GM23248 (cell line): ENCODE data around the gene RASGEF1C. TPM values are rescaled to one million over a fixed set of nuclear protein-coding genes. Genes with fewer than 3 reads are reported as not detected.

Source experiments
- DNase-seq: peaks from one replicate; pipeline ENCODE4 v3.0.0-alpha.2; 2015
- H2AFZ ChIP-seq: fragments of 200-600 bp; sonication (generic); 2 replicates; pipeline ENCODE4 v1.6.1; 2016; ENCODE audit warnings: antibody characterized with exemption
- H3F3A ChIP-seq: fragments of 200-600 bp; sonication (generic); 2 replicates; pipeline ENCODE4 v1.6.1; 2016; ENCODE audit warnings: mild to moderate bottlenecking, antibody characterized with exemption, mixed run types; ENCODE audit not compliant: insufficient read depth
- H3K27ac ChIP-seq: fragments of 200-600 bp; sonication (generic); 2 replicates; pipeline ENCODE4 v1.5.1; 2016; ENCODE audit warnings: mild to moderate bottlenecking
- H3K27me3 ChIP-seq: fragments of 200-600 bp; sonication (generic); replicated peaks from 2 replicates; pipeline ENCODE4 v1.6.1; 2016; ENCODE audit warnings: mild to moderate bottlenecking; ENCODE audit not compliant: insufficient read depth
- H3K36me3 ChIP-seq: fragments of 200-600 bp; sonication (generic); 2 replicates; pipeline ENCODE4 v1.6.1; 2016; ENCODE audit warnings: low read depth, mild to moderate bottlenecking
- H3K4me1 ChIP-seq: fragments of 200-600 bp; sonication (generic); 2 replicates; pipeline ENCODE4 v1.6.1; 2016; ENCODE audit warnings: mild to moderate bottlenecking; ENCODE audit not compliant: insufficient read depth
- H3K4me2 ChIP-seq: fragments of 200-600 bp; sonication (generic); one replicate; pipeline ENCODE4 v1.6.1; 2016; ENCODE audit warnings: mild to moderate bottlenecking; ENCODE audit not compliant: unreplicated experiment
- H3K4me3 ChIP-seq: fragments of 200-600 bp; sonication (generic); 2 replicates; pipeline ENCODE4 v1.5.1; 2016; ENCODE audit warnings: mild to moderate bottlenecking
- H3K79me2 ChIP-seq: fragments of 200-600 bp; sonication (generic); 2 replicates; pipeline ENCODE4 v1.6.1; 2016; ENCODE audit warnings: mild to moderate bottlenecking; ENCODE audit not compliant: insufficient read depth
- H3K9ac ChIP-seq: fragments of 200-600 bp; sonication (generic); 2 replicates; pipeline ENCODE4 v1.6.1; 2016; ENCODE audit warnings: mild to moderate bottlenecking
- H3K9me2 ChIP-seq: fragments of 200-600 bp; sonication (generic); 2 replicates; pipeline ENCODE4 v1.6.1; 2016; ENCODE audit warnings: mixed run types, mild to moderate bottlenecking, moderate library complexity; ENCODE audit not compliant: insufficient read depth
- H3K9me3 ChIP-seq: fragments of 200-600 bp; sonication (generic); one replicate; pipeline ENCODE4 v1.6.1; 2017; ENCODE audit warnings: low read depth
- H4K20me1 ChIP-seq: fragments of 200-600 bp; sonication (generic); 2 replicates; pipeline ENCODE4 v1.6.0; 2016; ENCODE audit not compliant: insufficient read depth
- EZH2 ChIP-seq: fragments of 200-600 bp; sonication (generic); IDR thresholded peaks from 2 replicates; pipeline ENCODE4 v1.6.1; 2018; ENCODE audit warnings: antibody characterized with exemption, mild to moderate bottlenecking; ENCODE audit not compliant: insufficient read depth, poor library complexity, severe bottlenecking
- EZH2phosphoT487 ChIP-seq: fragments of 200-600 bp; sonication (generic); IDR thresholded peaks from 2 replicates; pipeline ENCODE4 v1.6.1; 2018; ENCODE audit warnings: antibody characterized with exemption, moderate library complexity, mild to moderate bottlenecking, low read depth; ENCODE audit not compliant: insufficient read depth
- WGBS, 2 experiments: methylation state at CpG; one replicate each; pipeline ENCODE4 v1.1.6; 2015 to 2017; ENCODE audit warnings: low lambda C conversion rate in 2 of 2, low coverage in 1 of 2; ENCODE audit errors: missing lambda C conversion rate in 2 of 2; 5-methylcytosine and 5-hydroxymethylcytosine counted together
- in situ Hi-C: fragments of 300-500 bp; cut with MboI; formaldehyde crosslinking; loops from 2 replicates; pipeline ENCODE4 v1.15.0; 2020
- polyA plus RNA-seq: library from polyadenylated mRNA; unstranded; fragments of >200 nt; fragmentation: Nextera tagmentation; extraction: Ambion mirVana; gene quantifications from 2 replicates; pipeline ENCODE4 v1.2.1, GENCODE V29; 2016
- total RNA-seq: library from RNA; depleted of rRNA; stranded (reverse); fragments of >200 nt; shearing (Covaris generic); gene quantifications from 2 replicates; pipeline ENCODE4 v1.2.3, GENCODE V29; 2014

RASGEF1C gene
- total and polyA plus RNA-seq, 2 experiments from 2014 or later: not detected

- peaks cover 14% of the 10 kb centered on the region for H3K27me3 ChIP-seq
- H3K27ac ChIP-seq: no peak overlapping the region
- H3K4me1 ChIP-seq: no peaks in the 10 kb centered on the region
- no peaks in the 10 kb centered on the region for H3F3A ChIP-seq
- no peak for DNase-seq
- in situ Hi-C loops: no loop called here
- no peak overlapping the region for H3K4me3 ChIP-seq
- no peak for TF ChIP-seq EZH2
- no peak for TF ChIP-seq EZH2phosphoT487
- H3K79me2 ChIP-seq: no peaks in the 10 kb centered on the region
- H3K4me2 ChIP-seq: no peak overlapping the region
- no peaks in the 10 kb centered on the region for H3K36me3 ChIP-seq
- H3K9ac ChIP-seq: no peak overlapping the region
- H2AFZ ChIP-seq: no peak overlapping the region
- H4K20me1 ChIP-seq: no peaks in the 10 kb centered on the region
- 44 to 50% methylated on average over 1 of the region's 1 CpG for WGBS, 2 experiments
- H3K9me2 ChIP-seq: no peaks in the 10 kb centered on the region
- no peaks in the 10 kb centered on the region for H3K9me3 ChIP-seq
Observed at GRCh38 chr5:180205916-180206315, 3.1 kb downstream of the RASGEF1C start.

- WGBS, 2 experiments: 60 to 71% methylated on average over 1 of the region's 1 CpG
- in situ Hi-C loops: no loop called here
- no peak for DNase-seq
Observed at GRCh38 chr5:180204276-180204819, 4.7 kb downstream of the RASGEF1C start.

GRCh38 chr5:180202939-180203573, 6.0 kb downstream of the RASGEF1C start:
- H3K4me3 ChIP-seq: no peak overlapping the region
- in situ Hi-C loops: no loop called here
- H3K36me3 ChIP-seq: no peaks in the 10 kb centered on the region
- H3K9ac ChIP-seq: no peak overlapping the region
- no peaks in the 10 kb centered on the region for H3K9me2 ChIP-seq
- H2AFZ ChIP-seq: no peak overlapping the region
- H3K4me1 ChIP-seq: no peaks in the 10 kb centered on the region
- H3K79me2 ChIP-seq: no peaks in the 10 kb centered on the region
- no peaks in the 10 kb centered on the region for H3K9me3 ChIP-seq
- 61 to 68% methylated on average over 8 of the region's 8 CpGs for WGBS, 2 experiments
- no peaks in the 10 kb centered on the region for H3F3A ChIP-seq
- H3K27me3 ChIP-seq: peaks cover 9% of the 10 kb centered on the region
- no peaks in the 10 kb centered on the region for H4K20me1 ChIP-seq
- no peak overlapping the region for H3K27ac ChIP-seq
- no peak for TF ChIP-seq EZH2phosphoT487
- no peak overlapping the region for H3K4me2 ChIP-seq
- DNase-seq: no peak

More at GRCh38 chr5:180204276-180204819, 4.7 kb downstream of the RASGEF1C start:
- Histone ChIP-seq H2AFZ (no peak overlapping the region), H3K9me2 (no peaks in the 10 kb centered on the region), H3K9ac (no peak overlapping the region), H3K4me3 (no peak overlapping the region), H3K9me3 (no peaks in the 10 kb centered on the region), H3K79me2 (no peaks in the 10 kb centered on the region), H3K36me3 (no peaks in the 10 kb centered on the region), H3K4me2 (no peak overlapping the region), H4K20me1 (no peaks in the 10 kb centered on the region), H3K27ac (no peak overlapping the region), H3K27me3 (peaks cover 14% of the 10 kb centered on the region), H3K4me1 (no peaks in the 10 kb centered on the region), H3F3A (no peaks in the 10 kb centered on the region)
- TF ChIP-seq EZH2 (no peak), EZH2phosphoT487 (no peak)

- H3K36me3 ChIP-seq: no peaks in the 10 kb centered on the region
- no peak for TF ChIP-seq EZH2
- no peak for TF ChIP-seq EZH2phosphoT487
- in situ Hi-C loops: no loop called here
- 56 to 59% methylated on average over 23 of the region's 23 CpGs for WGBS, 2 experiments
- H3K9me3 ChIP-seq: no peaks in the 10 kb centered on the region
- no peak overlapping the region for H3K27ac ChIP-seq
- H3K79me2 ChIP-seq: no peaks in the 10 kb centered on the region
- no peak overlapping the region for H2AFZ ChIP-seq
- no peaks in the 10 kb centered on the region for H3K9me2 ChIP-seq
- no peaks in the 10 kb centered on the region for H3K4me1 ChIP-seq
- H3K4me2 ChIP-seq: no peak overlapping the region
- H4K20me1 ChIP-seq: no peaks in the 10 kb centered on the region
- H3F3A ChIP-seq: no peaks in the 10 kb centered on the region
- no peak overlapping the region for H3K9ac ChIP-seq
- no peak overlapping the region for H3K4me3 ChIP-seq
- H3K27me3 ChIP-seq: no peaks in the 10 kb centered on the region; the same call in 1 of the 2 replicates
- DNase-seq: peak; percentile 26
Observed at GRCh38 chr5:180201051-180201987, 7.7 kb downstream of the RASGEF1C start.
